ENCODE results near the gene ID4.

Gene ID4

DNA sequence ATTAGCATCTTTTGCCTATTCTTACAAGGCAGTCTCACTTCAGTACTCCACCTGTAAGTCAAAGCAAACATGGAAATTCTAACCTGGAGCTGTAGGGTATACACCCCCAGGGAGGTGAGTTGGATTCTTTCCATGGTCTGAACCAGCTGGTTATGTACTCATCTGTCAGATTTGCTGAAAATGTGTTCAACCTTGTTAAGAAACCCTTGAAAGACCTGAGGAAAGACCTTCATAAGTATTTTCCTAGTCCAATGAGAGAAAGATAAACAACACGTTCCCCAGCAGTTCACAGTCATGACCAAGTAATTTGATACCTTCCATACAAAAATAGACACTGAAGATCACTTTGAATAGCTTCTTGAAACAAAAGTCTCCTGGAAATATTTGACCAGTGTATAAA lies 42.5 kb downstream of the ID4 start:
- Histone ChIP-seq H3K4me1 (ENCODE audit: low read length) (no peaks in the 10 kb centered on the region), H3K27me3 (replicated peaks; ENCODE audit: insufficient read depth, low read length) (no peaks in the 10 kb centered on the region), H3F3A (ENCODE audit: insufficient read depth, low read length) (no peaks in the 10 kb centered on the region), H3K9me2 (replicated peaks; ENCODE audit: insufficient read depth, low read length) (no peaks in the 10 kb centered on the region), H4K20me1 (ENCODE audit: insufficient read depth, low read length) (no peaks in the 10 kb centered on the region), H3K36me3 (replicated peaks; ENCODE audit: insufficient read depth, low read length) (no peaks in the 10 kb centered on the region), H3K9ac (ENCODE audit: low read length) (no peak overlapping the region), H3K27ac (ENCODE audit: low read length) (no peak overlapping the region), H3K9me3 (replicated peaks; ENCODE audit: insufficient read depth, low read length) (no peaks in the 10 kb centered on the region), H3K4me2 (ENCODE audit: low read depth, low read length) (no peak overlapping the region), H3K4me3 (ENCODE audit: low read length) (no peak overlapping the region), H2AFZ (ENCODE audit: low read length) (no peak overlapping the region), H3K79me2 (ENCODE audit: low read length) (no peaks in the 10 kb centered on the region)
- TF ChIP-seq EZH2 (optimal IDR thresholded peaks at IDR 0.05; ENCODE audit: low read depth, low read length) (no peak), EZH2phosphoT487 (IDR thresholded peaks at IDR 0.05; ENCODE audit: low read length) (no peak)
- TF ChIP-seq, protein P1, sequence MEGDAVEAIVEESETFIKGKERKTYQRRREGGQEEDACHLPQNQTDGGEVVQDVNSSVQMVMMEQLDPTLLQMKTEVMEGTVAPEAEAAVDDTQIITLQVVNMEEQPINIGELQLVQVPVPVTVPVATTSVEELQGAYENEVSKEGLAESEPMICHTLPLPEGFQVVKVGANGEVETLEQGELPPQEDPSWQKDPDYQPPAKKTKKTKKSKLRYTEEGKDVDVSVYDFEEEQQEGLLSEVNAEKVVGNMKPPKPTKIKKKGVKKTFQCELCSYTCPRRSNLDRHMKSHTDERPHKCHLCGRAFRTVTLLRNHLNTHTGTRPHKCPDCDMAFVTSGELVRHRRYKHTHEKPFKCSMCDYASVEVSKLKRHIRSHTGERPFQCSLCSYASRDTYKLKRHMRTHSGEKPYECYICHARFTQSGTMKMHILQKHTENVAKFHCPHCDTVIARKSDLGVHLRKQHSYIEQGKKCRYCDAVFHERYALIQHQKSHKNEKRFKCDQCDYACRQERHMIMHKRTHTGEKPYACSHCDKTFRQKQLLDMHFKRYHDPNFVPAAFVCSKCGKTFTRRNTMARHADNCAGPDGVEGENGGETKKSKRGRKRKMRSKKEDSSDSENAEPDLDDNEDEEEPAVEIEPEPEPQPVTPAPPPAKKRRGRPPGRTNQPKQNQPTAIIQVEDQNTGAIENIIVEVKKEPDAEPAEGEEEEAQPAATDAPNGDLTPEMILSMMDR (IDR thresholded peaks at IDR 0.05; ENCODE audit: low read length), result no peak
- no peak for DNase-seq

DNA sequence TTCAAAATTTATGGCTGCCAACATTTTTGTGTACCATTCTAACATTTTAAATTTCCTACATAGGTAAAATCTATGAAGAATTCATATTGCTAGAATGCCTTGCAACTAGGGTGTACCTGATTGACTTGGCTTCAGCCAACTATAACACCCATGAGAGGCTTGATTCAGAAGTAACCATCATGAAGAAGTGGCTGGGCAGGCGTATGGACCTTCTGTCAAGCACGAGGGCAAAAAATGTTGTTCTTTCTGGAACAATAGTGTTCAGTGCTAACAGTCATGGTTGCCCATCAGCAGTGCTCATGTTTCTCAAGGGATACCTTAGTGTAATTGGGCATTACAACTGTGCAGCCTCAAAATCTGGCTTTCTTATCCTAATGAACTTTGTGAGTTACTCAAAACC lies 42.9 kb downstream of the ID4 start:
- Histone ChIP-seq H3K4me2 (ENCODE audit: low read depth, low read length) (no peak overlapping the region), H3K9me3 (replicated peaks; ENCODE audit: insufficient read depth, low read length) (no peaks in the 10 kb centered on the region), H2AFZ (ENCODE audit: low read length) (no peak overlapping the region), H3K4me1 (ENCODE audit: low read length) (no peaks in the 10 kb centered on the region), H3K36me3 (replicated peaks; ENCODE audit: insufficient read depth, low read length) (no peaks in the 10 kb centered on the region), H3K9ac (ENCODE audit: low read length) (no peak overlapping the region), H3K79me2 (ENCODE audit: low read length) (no peaks in the 10 kb centered on the region), H3K27ac (ENCODE audit: low read length) (no peak overlapping the region), H3K9me2 (replicated peaks; ENCODE audit: insufficient read depth, low read length) (no peaks in the 10 kb centered on the region), H3F3A (ENCODE audit: insufficient read depth, low read length) (no peaks in the 10 kb centered on the region), H3K4me3 (ENCODE audit: low read length) (no peak overlapping the region), H4K20me1 (ENCODE audit: insufficient read depth, low read length) (no peaks in the 10 kb centered on the region), H3K27me3 (replicated peaks; ENCODE audit: insufficient read depth, low read length) (no peaks in the 10 kb centered on the region)
- DNase-seq, result no peak
- no peak for TF ChIP-seq EZH2 (optimal IDR thresholded peaks at IDR 0.05; ENCODE audit: low read depth, low read length)
- no peak for TF ChIP-seq EZH2phosphoT487 (IDR thresholded peaks at IDR 0.05; ENCODE audit: low read length)

DNA sequence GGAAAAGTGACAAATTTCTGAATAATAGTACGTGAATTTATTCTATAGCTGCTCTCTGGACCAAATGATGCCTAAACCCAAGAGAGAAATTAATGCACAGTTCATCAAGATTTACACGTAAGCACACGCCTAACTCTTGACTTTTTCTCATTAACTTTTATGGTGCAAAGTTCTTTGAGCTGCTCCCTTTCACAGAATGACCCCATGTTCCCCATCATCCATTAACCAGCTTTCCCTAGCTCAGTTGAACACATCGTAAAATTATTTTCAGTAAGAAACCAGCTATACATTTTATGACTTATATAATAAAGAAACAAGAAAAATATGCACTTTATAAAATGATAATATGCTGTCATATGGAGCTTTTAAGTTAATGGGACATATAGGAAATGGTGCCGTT lies 54.3 kb downstream of the ID4 start:
- no peak for TF ChIP-seq EZH2 (optimal IDR thresholded peaks at IDR 0.05; ENCODE audit: low read depth, low read length)
- no peak for TF ChIP-seq EZH2phosphoT487 (IDR thresholded peaks at IDR 0.05; ENCODE audit: low read length)
- TF ChIP-seq, protein P1 (IDR thresholded peaks at IDR 0.05; ENCODE audit: low read length), result no peak
- no peak overlapping the region for H3K9ac ChIP-seq (ENCODE audit: low read length)
- H3K36me3 ChIP-seq (replicated peaks; ENCODE audit: insufficient read depth, low read length), result no peaks in the 10 kb centered on the region
- H2AFZ ChIP-seq (ENCODE audit: low read length), result no peak overlapping the region
- no peaks in the 10 kb centered on the region for H3K79me2 ChIP-seq (ENCODE audit: low read length)
- H3K27me3 ChIP-seq (replicated peaks; ENCODE audit: insufficient read depth, low read length), result no peaks in the 10 kb centered on the region
- H3K27ac ChIP-seq (ENCODE audit: low read length), result no peak overlapping the region
- H3F3A ChIP-seq (ENCODE audit: insufficient read depth, low read length), result no peaks in the 10 kb centered on the region
- H3K9me3 ChIP-seq (replicated peaks; ENCODE audit: insufficient read depth, low read length), result no peaks in the 10 kb centered on the region
- no peak for DNase-seq
- no peaks in the 10 kb centered on the region for H3K9me2 ChIP-seq (replicated peaks; ENCODE audit: insufficient read depth, low read length)
- H4K20me1 ChIP-seq (ENCODE audit: insufficient read depth, low read length), result no peaks in the 10 kb centered on the region
- H3K4me3 ChIP-seq (ENCODE audit: low read length), result no peak overlapping the region
- no peaks in the 10 kb centered on the region for H3K4me1 ChIP-seq (ENCODE audit: low read length)
- H3K4me2 ChIP-seq (ENCODE audit: low read depth, low read length), result no peak overlapping the region

Data from MM.1S (cell line).